Lower lobe of right lung (tissue), 2 donors: ENCODE results near the gene ADAM15. TPM values are rescaled to one million over a fixed set of nuclear protein-coding genes. Genes with fewer than 3 reads are reported as not detected.

ENCODE experiments used
- ATAC-seq, 2 donors: fragments of 200-7000 bp; cut with Tn5 transposase; one replicate each; pipeline ENCODE4 v1.9.1; 2020 to 2022; ENCODE audit warnings: mild to moderate bottlenecking in 2 of 2, moderate library complexity in 2 of 2
- DNase-seq: peaks from one replicate; pipeline ENCODE4 v3.0.0-alpha.2; 2020
- H3K27ac ChIP-seq: fragments of 200-600 bp; one replicate; pipeline ENCODE4 v1.8.0; 2022
- H3K27me3 ChIP-seq: fragments of 200-600 bp; one replicate; pipeline ENCODE4 v1.8.0; 2022; ENCODE audit warnings: low read depth
- H3K36me3 ChIP-seq: fragments of 200-600 bp; one replicate; pipeline ENCODE4 v1.8.0; 2022; ENCODE audit warnings: mild to moderate bottlenecking
- H3K4me1 ChIP-seq: fragments of 200-600 bp; one replicate; pipeline ENCODE4 v1.8.0; 2022
- H3K4me3 ChIP-seq: fragments of 200-600 bp; one replicate; pipeline ENCODE4 v1.8.0; 2022; ENCODE audit warnings: mild to moderate bottlenecking
- H3K9me3 ChIP-seq: fragments of 200-600 bp; one replicate; pipeline ENCODE4 v1.8.0; 2022
- CTCF ChIP-seq: fragments of 200-600 bp; IDR thresholded peaks from one replicate; pipeline ENCODE4 v1.8.0; 2022; ENCODE audit warnings: antibody characterized with exemption, mild to moderate bottlenecking
- intact Hi-C: fragments of 100-400 bp; cut with DNase I; formaldehyde crosslinking; loops from one replicate; pipeline ENCODE4 v1.11.0; 2022
- total RNA-seq: library from RNA; stranded (reverse); fragmentation: NEBNext Ultra II Directional; extraction: Animal tissue kit (Norgen Biotek cat#: 25700); gene quantifications from one replicate; pipeline ENCODE4 v1.2.1, GENCODE V29; 2021
- donor health status: DM: no; HTN: yes; CAD: no; lungs with severe emphysema.

The ADAM15 gene
- total RNA-seq, 1 donor from 2014 or later, result 121 TPM

- ATAC-seq, result no peak
- intact Hi-C loops, result no loop called here
- H3K36me3 ChIP-seq, result peaks cover 12% of the 10 kb centered on the region
These were observed 15.7 kb downstream of the ADAM15 start for GRCh38 chr1:155066777-155067176.

GRCh38 chr1:155068599-155068998 is 17.5 kb downstream of the ADAM15 start:
- DNase-seq, result no peak
- no peaks in the 10 kb centered on the region for H3K27me3 ChIP-seq
- no peak overlapping the region for H3K27ac ChIP-seq
- no peak for TF ChIP-seq CTCF
- H3K36me3 ChIP-seq, result peaks cover 7% of the 10 kb centered on the region
- peaks cover 33% of the 10 kb centered on the region for H3K4me1 ChIP-seq
- no peaks in the 10 kb centered on the region for H3K9me3 ChIP-seq
- intact Hi-C loops, result no loop called here
- no peak for ATAC-seq
- H3K4me3 ChIP-seq, result no peak overlapping the region

More at GRCh38 chr1:155066777-155067176, 15.7 kb downstream of the ADAM15 start:
- TF ChIP-seq CTCF, result no peak
- peaks cover 48% of the 10 kb centered on the region for H3K4me1 ChIP-seq
- no peak for DNase-seq
- no peak overlapping the region for H3K27ac ChIP-seq
- H3K27me3 ChIP-seq, result no peaks in the 10 kb centered on the region
- no peaks in the 10 kb centered on the region for H3K9me3 ChIP-seq
- H3K4me3 ChIP-seq, result no peak overlapping the region

GRCh38 chr1:155069551-155070157 is 18.5 kb downstream of the ADAM15 start:
- Histone ChIP-seq H3K4me1 (peaks cover 25% of the 10 kb centered on the region), H3K27ac (no peak overlapping the region), H3K9me3 (no peaks in the 10 kb centered on the region), H3K27me3 (no peaks in the 10 kb centered on the region), H3K36me3 (peaks cover 7% of the 10 kb centered on the region), H3K4me3 (no peak overlapping the region)
- ATAC-seq (no peak), DNase-seq (no peak)
- TF ChIP-seq CTCF, result no peak
- intact Hi-C loops, result no loop called here

- Histone ChIP-seq H3K4me1 (peaks cover 20% of the 10 kb centered on the region), H3K36me3 (peaks cover 7% of the 10 kb centered on the region), H3K9me3 (no peaks in the 10 kb centered on the region), H3K27ac (no peak overlapping the region), H3K4me3 (peak overlapping the region; percentile 55), H3K27me3 (no peaks in the 10 kb centered on the region)
- no peak for TF ChIP-seq CTCF
- intact Hi-C loops, result no loop called here
- no peak for DNase-seq
- ATAC-seq, result no peak
These were observed 19.1 kb downstream of the ADAM15 start for GRCh38 chr1:155070158-155070621.

- peaks cover 7% of the 10 kb centered on the region for H3K36me3 ChIP-seq
- H3K9me3 ChIP-seq, result no peaks in the 10 kb centered on the region
- intact Hi-C loops, result no loop called here
- peak overlapping the region; percentile 55 for H3K4me3 ChIP-seq
- DNase-seq (peak; percentile 89), ATAC-seq (peak; percentile 91 to 93)
- peaks cover 20% of the 10 kb centered on the region for H3K4me1 ChIP-seq
- TF ChIP-seq CTCF, result peak; percentile 52
- peak overlapping the region; percentile 64 for H3K27ac ChIP-seq
- no peaks in the 10 kb centered on the region for H3K27me3 ChIP-seq
These were observed 19.8 kb downstream of the ADAM15 start for GRCh38 chr1:155070721-155071569.
